ENCODE measurements around the gene PAFAH2.

Gene PAFAH2

DNA sequence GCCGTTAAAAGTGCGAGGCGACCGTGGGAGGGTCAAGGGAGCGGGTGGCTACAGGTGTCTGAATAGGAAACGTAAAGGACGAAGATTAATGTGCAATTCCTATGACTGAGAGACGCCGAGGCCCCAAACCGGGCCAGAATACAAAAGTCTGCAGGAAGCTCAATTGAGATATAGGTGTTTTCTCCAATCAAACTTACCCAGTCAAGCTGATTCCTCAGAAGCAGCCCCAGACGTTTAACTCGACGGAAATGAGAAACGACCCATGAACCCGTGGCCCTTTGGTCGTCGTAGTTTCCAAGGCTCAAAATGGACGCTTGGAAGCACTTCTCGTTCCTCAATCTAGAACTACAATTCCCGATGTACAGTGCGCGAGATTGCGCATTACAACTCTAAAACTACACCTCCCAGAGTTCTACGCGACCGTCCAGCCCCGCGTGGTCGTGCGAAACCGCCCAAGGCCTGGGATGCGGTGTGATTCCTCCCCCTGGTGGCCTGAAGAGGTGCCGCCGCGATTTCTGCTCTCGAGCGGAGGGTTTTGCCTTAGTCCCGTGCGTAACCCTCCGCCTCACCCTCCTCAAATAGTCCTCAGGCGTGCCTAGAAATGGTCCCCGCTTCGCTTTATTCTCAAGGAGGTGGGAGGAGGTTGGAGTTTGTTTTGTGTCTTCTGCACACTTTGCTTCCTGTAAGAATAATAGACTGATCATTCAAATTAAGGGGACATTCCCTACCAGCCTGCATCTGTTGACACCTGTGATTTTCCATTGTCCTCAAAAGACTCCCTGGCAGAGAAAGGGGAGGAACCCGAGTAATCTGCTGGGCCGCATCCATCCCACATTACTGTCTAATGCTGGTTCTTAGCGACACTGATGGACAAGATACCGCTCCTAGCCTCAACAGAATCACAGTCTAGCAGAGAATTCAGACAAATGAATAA, at the start of gene PAFAH2:
PAFAH2 (minus strand) TSS at position 236 of the 934 bp plus-strand sequence. CDS start 7,247 bp downstream, outside the sequence.
- peak; percentile 92 for DNase-seq (ENCODE audit: low read depth in 1 of 2, low spot score in 1 of 2)

DNA sequence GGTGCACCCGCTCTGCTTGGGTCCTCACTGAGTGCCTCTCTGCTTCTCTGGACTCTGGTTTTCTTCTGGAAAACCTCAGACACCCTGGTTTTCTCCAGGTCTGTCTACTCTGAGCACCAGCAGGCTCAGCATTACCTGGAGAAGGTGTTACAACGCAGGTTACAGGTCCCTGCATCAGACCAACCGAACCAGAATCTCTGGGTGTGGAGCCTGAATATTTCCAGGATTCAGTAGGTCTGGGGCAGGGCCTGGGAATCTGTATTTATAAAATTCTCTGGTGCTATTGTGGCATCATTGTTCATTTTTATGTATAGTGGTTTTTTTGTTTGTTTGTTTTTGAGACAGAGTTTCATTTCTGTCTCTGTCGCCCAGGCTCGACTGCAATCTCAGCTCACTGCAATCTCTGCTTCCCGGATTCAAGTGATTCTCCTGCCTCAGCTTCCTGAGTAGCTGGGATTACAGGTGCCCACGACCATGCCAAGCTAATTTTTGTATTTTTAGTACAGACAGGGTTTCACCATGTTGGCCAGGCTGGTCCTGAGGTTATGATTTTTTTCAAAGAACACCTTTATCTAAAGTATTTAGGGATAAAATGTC, 49.5 kb upstream of the PAFAH2 start:
- no peak for DNase-seq (ENCODE audit: low read depth in 1 of 2, low spot score in 1 of 2)

DNA sequence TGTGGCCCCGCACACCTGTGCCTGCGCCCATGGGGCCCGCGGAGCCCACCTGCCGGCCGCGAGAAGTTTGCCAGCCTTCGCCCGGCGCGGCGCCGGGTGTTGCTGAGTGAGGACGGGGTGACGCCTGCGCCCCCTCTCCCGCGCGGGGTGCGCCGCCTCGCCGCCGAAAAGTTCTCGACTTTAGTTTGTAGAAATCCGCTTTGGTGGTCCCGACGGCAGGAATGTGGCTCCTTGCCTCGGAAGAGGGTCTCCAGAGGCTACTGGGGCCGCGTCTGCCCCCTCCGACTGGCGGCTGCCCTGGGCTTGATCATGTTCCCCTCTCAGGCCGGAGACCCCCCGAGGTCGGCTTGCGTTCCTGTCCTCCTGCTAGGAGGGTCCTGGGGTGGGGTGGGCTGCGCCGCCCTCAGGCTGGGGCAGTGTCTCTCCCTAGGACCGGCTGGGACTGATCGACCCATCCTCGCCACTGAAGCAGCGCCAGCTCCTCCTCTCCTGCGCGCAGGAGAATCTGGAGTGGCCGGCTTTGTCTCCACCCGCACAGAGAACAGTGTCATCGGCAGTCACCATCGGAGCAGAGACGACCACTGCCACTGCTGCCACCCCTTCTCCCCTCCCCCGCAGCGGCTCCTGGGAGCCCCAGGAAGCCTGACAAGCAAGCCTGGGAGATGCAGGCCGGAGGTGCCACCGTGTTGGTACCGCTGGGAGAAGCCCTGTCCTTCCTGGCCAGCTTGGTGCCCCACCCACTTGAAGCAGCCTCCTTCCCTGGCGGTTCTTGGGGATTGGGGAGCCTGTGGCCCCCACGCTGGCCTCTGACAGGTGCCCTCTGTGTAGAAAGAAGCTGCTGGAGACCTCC, 48.6 kb upstream of the PAFAH2 start:
- no peak for DNase-seq (ENCODE audit: low read depth in 1 of 2, low spot score in 1 of 2)

DNA sequence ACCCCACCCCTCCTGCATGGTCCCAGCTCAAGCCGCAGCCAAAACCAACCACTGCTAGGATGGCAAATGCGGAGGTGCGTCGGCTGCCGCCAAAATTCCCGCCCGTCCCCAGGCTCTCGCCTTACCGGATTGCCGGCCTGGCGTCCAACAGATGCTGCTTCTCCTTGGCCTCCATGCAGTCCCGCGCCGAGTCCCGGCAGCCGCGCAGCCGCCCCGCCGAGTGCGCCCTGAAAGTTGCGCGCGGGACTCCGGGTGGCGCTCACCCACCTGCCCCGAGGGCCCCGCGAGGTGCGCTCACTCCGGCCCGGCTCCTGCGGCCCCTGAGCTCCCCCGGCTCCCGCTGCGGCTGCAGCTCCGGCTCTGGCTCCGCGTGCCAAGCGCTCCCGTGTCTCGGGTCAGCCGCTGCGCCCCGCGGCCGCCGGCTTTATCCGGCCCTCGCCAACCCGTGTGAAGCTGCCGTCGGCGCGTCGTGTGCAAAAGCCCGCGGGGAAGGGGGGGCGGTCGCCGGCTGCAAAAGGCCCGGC, 47.9 kb upstream of the PAFAH2 start, which contains the start of gene SLC30A2:
SLC30A2 (minus strand) TSS at position 397 of the 524 bp plus-strand sequence; CDS start at position 175, 222 bp downstream.
- DNase-seq (ENCODE audit: low read depth in 1 of 2, low spot score in 1 of 2), result no peak

DNA sequence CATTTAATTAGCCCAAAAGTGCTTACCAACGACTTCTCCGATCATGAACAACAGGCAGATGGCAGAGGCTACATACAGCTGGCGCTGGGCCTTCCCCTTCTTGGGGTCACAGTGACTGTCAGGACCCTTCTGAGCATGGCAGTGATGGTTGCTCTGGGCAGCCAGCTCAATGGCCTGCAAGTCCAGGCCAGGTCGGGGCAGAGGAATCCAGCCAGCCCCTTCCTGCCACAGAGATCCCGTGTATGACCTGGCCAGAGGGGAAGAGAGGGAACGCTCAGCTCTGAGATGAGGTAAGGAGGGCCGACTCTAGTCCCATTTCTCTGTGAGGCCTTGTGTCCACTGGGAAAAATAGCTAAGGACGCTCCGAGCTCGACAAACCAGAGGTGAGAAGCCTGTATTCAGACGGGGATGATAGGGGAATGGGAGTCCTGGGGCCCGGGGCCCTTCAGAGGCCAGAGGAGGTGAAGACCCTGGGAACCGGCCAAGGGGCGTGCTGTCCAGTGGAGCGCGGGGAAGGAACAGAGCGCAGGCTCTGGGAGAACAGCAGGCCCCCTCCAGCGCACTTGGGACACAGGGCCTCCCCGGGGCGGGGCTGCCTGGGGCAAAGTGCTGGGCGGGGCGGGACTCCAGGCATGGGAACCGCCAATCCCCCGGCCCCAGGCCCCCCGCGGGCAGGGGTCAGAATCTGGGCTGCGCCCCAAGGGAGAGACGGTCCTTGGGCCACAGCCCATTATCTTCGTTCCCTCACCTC, 47.3 kb upstream of the PAFAH2 start:
- DNase-seq (ENCODE audit: low read depth in 1 of 2, low spot score in 1 of 2), result no peak

DNA sequence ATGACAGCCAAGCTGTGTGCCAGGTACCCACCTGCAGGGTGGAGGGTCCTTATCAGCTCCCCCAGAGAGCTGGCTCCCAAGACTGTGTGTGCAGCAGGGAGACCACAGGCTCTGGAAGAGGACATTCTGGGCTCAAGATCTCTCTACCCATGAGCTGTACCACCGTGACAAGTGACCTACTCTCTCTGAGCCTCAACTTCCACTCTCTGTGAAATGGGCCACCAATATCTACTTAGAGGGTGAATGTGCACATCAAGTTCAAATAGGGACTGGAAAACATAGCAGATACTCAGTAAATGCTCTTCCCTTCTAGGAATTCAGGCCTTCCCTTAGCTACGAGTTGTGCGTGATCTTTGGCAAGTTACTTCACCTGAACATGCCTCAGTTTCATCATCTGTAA, 46.6 kb upstream of the PAFAH2 start:
- no peak for DNase-seq (ENCODE audit: low read depth in 1 of 2, low spot score in 1 of 2)

DNA sequence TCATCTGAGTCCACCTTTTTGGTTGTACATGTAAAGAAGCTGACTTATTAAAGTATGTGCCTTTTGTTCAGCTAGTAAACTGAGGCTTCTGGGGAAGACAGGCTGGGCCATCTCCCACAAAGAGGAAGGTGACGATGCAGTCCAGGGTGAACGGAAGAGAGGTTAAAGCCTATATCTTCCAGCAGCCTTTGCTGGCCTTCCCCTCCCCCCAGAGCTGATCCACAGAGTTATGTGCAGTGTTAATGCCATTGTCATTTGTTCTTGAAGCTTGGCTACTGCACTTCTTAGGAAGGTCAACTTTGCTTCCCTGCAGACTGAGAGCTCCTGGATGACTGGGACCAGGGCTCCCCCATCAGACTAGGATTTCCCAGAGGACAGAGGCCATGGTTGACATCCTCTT, 45.9 kb upstream of the PAFAH2 start:
- DNase-seq (ENCODE audit: low read depth in 1 of 2, low spot score in 1 of 2), result no peak

DNA sequence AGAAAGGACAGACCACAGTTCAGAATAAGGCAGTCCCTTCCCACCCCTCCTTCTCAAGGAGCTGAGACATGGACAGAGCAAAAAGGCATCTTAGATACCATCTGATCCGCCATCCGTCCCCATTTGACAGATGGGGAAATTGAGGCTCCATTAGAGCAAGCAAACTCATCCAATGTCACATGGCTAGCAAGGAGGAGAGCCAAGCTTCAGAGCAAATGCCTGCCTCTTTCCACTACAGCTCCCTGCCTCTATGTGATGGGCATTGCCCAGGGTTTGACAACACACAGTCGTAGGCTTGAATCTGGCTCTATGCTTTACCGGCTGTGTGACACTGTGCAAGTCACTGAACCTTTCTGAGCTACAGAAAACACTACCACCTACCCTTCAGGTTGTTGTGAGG, 44.1 kb upstream of the PAFAH2 start:
- no peak for DNase-seq (ENCODE audit: low read depth in 1 of 2, low spot score in 1 of 2)

DNA sequence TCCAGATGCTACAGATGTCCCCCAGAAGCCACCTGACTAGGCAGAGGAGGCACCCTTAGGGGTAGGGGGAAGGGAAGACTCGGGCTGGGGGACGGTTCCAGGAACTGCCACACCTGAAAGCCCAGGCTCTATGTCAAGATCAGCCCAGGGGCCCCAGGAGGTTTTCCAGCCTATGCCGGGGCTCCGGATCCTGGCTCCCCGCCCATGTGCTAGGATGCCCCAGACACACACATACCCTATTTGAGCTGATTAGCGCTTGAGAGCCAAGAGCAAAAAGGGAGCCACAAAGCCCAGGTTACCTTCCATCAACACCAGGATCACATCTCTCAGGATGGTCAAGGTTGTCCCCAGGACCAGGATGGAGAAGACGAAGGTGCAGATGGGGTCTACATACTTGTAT, 43.5 kb upstream of the PAFAH2 start:
- no peak for DNase-seq (ENCODE audit: low read depth in 1 of 2, low spot score in 1 of 2)

DNA sequence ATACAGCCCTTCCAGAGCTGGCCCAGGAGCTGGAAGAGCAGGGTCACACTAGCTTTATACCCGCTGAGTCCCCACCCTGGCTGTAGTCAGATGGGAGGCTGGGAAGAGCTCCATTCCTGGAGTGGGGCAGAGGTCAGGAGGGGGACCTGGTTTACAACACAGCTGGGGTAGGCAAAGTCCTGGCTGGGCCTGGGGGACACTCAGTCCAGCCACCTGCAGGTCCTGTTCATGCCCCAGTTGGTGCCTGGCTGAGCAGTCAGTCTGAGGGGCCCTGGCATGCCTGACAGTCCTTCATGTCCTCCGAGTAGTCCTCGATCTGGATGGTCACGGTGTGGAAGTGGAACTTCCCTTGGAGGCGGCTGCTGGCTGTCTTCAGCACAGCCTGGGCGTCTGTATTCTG, 41.0 kb upstream of the PAFAH2 start:
- DNase-seq (ENCODE audit: low read depth in 1 of 2, low spot score in 1 of 2), result no peak

DNA sequence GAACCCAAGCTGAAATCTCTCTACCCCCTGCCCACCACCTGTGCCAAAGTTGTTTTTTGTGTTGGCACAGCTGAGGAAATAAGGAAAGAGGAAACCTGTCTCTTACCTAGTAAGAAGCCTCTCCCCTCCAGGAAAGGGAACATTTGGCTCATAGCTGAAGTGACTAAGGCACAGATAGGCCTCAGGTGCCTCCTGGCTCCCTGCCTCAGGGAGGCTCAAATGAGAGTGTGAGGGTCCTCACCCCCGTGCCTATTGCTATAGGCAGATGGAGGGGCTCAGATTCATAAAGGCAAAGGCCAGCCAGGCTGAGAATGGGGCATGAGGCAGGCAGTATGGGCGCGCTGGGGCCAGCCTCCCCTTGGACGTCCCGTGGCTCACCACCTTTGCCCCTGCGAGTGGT, 40.6 kb upstream of the PAFAH2 start:
- no peak for DNase-seq (ENCODE audit: low read depth in 1 of 2, low spot score in 1 of 2)

DNA sequence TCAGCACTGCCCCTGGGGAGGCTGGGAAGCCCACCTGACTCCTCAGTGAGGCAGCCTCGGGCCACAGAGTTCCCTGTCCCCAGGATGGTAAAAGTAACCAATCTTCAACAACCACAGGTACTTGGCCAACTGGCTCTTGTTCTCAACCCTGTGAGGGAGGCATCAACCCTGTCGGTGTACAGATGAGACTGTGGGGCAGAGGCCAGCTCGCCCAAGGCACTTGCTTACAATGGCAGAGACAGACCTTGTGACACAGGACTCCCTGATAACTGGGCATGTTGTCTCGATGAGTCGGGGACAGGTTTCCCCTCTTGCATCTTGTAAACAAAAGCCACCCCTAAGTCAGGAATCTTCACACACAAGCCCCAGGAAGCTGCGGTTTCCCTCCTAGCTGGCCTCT, 40.0 kb upstream of the PAFAH2 start:
- no peak for DNase-seq (ENCODE audit: low read depth in 1 of 2, low spot score in 1 of 2)

DNA sequence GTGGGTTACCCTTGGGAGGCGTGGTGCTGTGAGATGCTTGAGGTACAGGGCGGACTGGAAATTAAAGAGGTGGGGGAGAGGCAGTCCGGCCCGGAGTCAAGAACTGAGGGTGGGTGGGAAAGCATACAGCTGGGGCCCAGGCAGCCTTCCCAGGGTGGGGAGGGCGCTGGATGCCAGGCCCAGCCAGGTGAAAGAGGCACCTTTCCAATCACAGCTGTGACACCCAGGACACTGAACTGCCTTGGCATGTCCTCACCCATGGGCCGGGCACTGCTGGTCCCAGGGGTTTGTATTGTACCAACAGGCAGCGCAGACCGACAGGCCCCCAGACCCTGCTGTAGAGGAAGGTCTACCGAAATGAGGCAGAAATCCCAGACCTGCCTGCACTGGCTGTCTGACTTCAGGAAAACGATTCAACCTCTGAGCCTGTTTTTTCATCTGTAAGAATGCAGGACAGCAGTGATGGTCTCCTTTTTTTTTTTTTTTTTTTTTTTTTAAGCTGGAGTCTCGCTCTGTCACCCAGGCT, 39.0 kb upstream of the PAFAH2 start:
- no peak for DNase-seq (ENCODE audit: low read depth in 1 of 2, low spot score in 1 of 2)

DNA sequence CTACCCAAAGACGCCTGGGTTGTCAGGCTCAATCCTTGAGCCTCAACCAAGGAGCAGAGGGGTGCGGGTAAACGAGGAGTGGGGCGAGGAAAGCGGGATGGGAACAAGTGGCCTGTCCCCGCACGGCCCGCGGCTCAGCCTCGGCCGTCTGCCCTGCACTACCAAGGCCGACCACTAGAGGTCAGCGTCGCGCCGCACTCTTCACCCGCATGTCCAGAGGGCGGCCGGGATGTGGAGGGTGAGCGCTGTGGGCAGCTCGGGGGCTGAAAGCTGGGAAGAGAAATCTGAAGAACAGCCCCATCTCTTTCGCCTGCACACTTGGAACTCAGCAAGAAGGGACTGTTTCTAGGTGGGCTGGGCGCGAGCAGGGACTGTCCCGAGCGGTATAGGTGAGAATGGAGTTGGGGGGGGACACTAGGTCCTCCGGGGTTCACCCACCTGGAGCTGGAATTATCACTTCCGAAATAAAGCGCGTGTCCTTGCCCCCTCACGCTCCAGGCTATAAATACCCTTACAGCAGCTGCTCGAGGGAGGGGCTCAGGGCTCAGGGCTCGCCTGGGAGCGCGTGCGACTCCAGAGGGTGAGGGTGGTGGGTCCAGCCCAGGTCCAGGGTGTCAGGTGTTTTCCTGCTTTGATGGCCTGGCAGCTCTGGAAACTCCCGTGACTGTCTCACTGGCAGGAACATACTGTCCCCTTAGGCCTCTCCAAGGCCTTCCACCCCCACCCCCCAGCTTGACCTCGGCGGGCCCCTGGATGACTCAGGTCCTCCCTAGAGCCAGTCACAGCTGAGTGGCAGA, 38.3 kb upstream of the PAFAH2 start:
- DNase-seq (ENCODE audit: low read depth in 1 of 2, low spot score in 1 of 2), result peak; percentile 63 to 66

DNA sequence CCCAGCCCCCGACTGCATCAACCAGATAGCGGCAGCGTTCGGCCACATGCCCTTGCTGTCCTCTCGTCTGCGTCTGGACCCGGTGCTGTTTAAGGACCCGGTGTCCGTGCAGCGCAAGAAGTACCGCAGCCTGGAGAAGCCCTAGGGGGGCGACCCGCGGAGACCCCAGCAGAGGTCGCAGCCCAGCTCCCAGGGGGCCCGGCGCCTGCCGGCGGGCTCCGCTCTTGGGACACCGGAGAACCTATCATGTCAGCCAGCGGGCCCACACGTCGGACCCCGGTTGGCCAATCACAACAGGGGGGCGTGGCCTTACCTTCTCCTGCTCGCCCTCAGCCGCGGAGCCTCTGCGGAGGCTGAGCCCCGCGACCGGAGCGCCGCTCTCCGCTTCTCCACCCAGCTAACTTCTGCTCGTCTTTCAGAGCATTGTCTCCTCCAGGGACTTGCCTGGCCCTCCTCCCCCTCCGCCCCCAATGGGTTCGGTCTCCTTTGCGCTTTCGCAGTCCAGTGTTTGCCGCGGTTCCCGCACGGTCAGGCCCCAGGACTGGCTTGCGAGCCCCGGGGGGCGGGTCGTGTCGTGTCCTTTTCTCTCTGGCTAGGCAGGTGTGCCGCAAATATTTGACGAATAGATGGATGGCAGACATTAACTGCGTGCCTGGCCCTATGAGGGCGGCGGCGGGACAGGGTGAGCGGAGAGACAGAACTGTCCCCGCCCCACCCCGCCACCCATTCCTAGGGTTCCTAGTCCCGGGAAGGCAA, 37.5 kb upstream of the PAFAH2 start:
- peak; percentile 78 to 88 for DNase-seq (ENCODE audit: low read depth in 1 of 2, low spot score in 1 of 2)

DNA sequence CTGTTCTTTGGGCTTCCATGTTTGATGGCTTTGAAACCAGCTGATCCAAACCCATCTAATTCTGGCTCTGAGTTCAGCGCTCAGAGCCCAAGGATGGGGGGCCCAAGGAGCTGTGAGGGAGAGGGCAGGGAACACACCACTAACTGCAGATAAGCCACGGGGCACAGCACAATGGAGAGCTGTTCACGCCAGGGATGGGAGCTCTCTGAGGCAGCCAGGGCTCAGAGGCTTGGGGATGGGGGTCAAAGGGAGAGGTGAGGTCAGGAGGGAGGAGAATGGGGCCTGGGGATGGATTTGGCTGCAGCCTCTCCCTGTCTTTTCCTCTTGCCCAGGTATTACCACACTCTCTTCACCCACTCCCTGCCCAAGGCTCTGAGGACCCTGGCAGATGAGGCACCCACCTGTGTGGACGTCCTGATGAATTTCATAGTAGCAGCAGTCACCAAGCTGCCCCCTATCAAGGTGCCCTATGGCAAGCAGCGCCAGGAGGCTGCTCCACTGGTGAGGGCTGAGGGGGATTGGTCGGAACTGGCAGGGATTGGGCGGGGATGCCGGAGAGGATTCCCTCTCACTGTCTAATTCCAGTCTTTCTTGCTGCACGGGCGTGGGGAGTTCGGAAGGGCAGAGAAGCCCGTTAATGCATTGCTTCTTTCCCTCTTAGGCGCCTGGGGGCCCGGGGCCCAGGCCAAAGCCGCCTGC, 36.8 kb upstream of the PAFAH2 start:
- DNase-seq (ENCODE audit: low read depth in 1 of 2, low spot score in 1 of 2), result no peak

DNA sequence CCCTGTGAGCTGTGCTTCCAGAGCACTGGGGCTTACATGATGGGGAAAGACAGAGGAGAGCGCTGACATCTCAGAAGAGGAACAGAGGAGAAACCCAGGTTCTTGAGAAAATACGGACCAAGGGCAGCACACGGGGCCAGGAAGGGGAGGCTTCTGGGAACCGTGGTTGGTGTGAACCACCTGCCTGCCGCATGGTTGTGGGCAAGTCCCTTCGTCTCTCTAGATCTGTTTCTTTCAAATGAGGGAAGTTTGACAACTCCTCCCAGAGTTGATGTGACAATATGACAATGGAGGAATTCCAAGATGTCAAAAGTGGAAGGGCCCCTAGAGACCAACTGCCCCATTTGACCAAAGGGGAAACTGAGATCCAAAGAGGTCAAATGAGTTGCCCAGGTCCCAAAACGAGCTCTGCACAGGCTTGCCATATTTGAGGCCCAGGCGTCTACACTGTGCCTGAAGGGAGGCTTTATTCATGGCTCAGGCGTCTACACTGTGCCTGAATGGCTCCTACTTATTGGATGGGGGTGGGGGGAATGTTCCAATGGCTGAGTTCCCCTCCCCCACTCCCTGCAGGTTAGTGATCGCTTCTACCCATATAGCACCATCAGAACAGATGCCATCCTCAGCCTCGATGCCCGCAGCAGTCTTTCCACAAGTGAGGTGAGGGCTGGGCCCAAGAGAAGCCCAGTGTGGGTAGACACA, 34.9 kb upstream of the PAFAH2 start:
- DNase-seq (ENCODE audit: low read depth in 1 of 2, low spot score in 1 of 2), result no peak

Measured in activated T-helper 1 cell treated with anti-CD3 and anti-CD28 coated beads, Interleukin-2, amount 50 U/mL, for 16 hours (primary cell).